PC-3 (cell line): ENCODE results near the gene FAM117B. TPM values are rescaled to one million over a fixed set of nuclear protein-coding genes. Genes with fewer than 3 reads are reported as not detected.

Experiments used
- ATAC-seq: fragments of 200-7000 bp; cut with Tn5 transposase; 2 replicates; pipeline ENCODE4 v1.9.1; 2020; ENCODE audit warnings: mild to moderate bottlenecking, moderate library complexity
- BruUV-seq: library from RNA; stranded (reverse); fragments of 400-500 nt; replicated peaks from 2 replicates; lab custom pipeline; 2021; lab: Mats Ljungman, UMichigan
- CTCF ChIA-PET: fragments of 300-600 bp; sonication (Branson Sonifier 250); formaldehyde crosslinking; loops from one replicate; lab custom pipeline; 2022; ENCODE audit warnings: antibody characterized with exemption; lab: Charles Lee
- POLR2A ChIA-PET: fragments of 300-600 bp; sonication (Branson Sonifier 250); formaldehyde crosslinking; loops from one replicate; lab custom pipeline; 2022; ENCODE audit warnings: antibody characterized with exemption; ENCODE audit not compliant: unreplicated experiment; lab: Charles Lee
- DNase-seq: peaks from one replicate; pipeline ENCODE4 v3.0.0-alpha.2; 2015
- H2AFZ ChIP-seq: fragments of 300-600 bp; sonication (generic); 2 replicates; pipeline ENCODE4 v1.6.0; 2016; ENCODE audit warnings: antibody characterized with exemption, low read length
- H3F3A ChIP-seq: fragments of 300-600 bp; sonication (generic); one replicate; pipeline ENCODE4 v1.6.0; 2017; ENCODE audit warnings: antibody characterized with exemption, low read length, control low read depth, mild to moderate bottlenecking; ENCODE audit not compliant: unreplicated experiment
- H3K27ac ChIP-seq: fragments of 300-600 bp; sonication (generic); 2 replicates; pipeline ENCODE4 v1.5.1; 2016; ENCODE audit warnings: mild to moderate bottlenecking, low read length
- H3K27me3 ChIP-seq: fragments of 300-600 bp; sonication (generic); 2 replicates; pipeline ENCODE4 v1.6.1; 2016; ENCODE audit warnings: low read length, mixed read lengths
- H3K36me3 ChIP-seq: fragments of 300-600 bp; sonication (generic); 2 replicates; pipeline ENCODE4 v1.6.1; 2016; ENCODE audit warnings: low read depth, mixed run types, low read length, mixed read lengths
- H3K4me1 ChIP-seq: fragments of 300-600 bp; sonication (generic); 2 replicates; pipeline ENCODE4 v1.5.1; 2016; ENCODE audit warnings: low read length; ENCODE audit not compliant: insufficient read depth
- H3K4me2 ChIP-seq: fragments of 300-600 bp; sonication (generic); 2 replicates; pipeline ENCODE4 v1.6.0; 2016; ENCODE audit warnings: low read length
- H3K4me3 ChIP-seq: fragments of 300-600 bp; sonication (generic); 2 replicates; pipeline ENCODE4 v1.5.1; 2016; ENCODE audit warnings: mild to moderate bottlenecking, low read length, mixed read lengths
- H3K79me2 ChIP-seq: fragments of 300-600 bp; sonication (generic); 2 replicates; pipeline ENCODE4 v1.6.1; 2017; ENCODE audit warnings: low read length, mixed read lengths
- H3K9ac ChIP-seq: fragments of 300-600 bp; sonication (generic); 2 replicates; pipeline ENCODE4 v1.6.0; 2016; ENCODE audit warnings: mild to moderate bottlenecking, low read length
- H3K9me2 ChIP-seq: fragments of 300-600 bp; sonication (generic); replicated peaks from 2 replicates; pipeline ENCODE4 v1.6.1; 2016; ENCODE audit warnings: mixed run types, low read length, mixed read lengths
- H3K9me3 ChIP-seq: fragments of 300-600 bp; sonication (generic); 2 replicates; pipeline ENCODE4 v1.6.1; 2016; ENCODE audit warnings: low read length, mixed read lengths
- H4K20me1 ChIP-seq: fragments of 300-600 bp; sonication (generic); 2 replicates; pipeline ENCODE4 v1.6.1; 2016; ENCODE audit warnings: low read length, mixed read lengths
- EZH2 ChIP-seq: fragments of 300-600 bp; sonication (generic); IDR thresholded peaks from one replicate; pipeline ENCODE4 v1.6.1; 2017; ENCODE audit warnings: antibody characterized with exemption, mild to moderate bottlenecking, low read length; ENCODE audit not compliant: unreplicated experiment
- EZH2phosphoT487 ChIP-seq: fragments of 300-600 bp; sonication (generic); IDR thresholded peaks from 2 replicates; pipeline ENCODE4 v1.6.1; 2018; ENCODE audit warnings: mild to moderate bottlenecking, antibody characterized with exemption, low read length, borderline replicate concordance
- intact Hi-C: fragments of 100-400 bp; cut with micrococcal nuclease; formaldehyde crosslinking; loops from 2 replicates; pipeline ENCODE4 v1.9.0; 2023
- total RNA-seq: library from RNA; depleted of rRNA; stranded (reverse); fragments of >200 nt; gene quantifications from 2 replicates; pipeline ENCODE4 v1.2.3, GENCODE V29; 2014
- TF ChIP-seq, protein P1 (sequence below): fragments of 300-600 bp; sonication (generic); conservative IDR thresholded peaks from 2 replicates; pipeline ENCODE4 v1.5.1; 2017; ENCODE audit warnings: antibody characterized with exemption, low read depth, mild to moderate bottlenecking, low read length

The FAM117B gene
- total RNA-seq, 1 experiment from 2014 or later = 2.2 TPM

DNA sequence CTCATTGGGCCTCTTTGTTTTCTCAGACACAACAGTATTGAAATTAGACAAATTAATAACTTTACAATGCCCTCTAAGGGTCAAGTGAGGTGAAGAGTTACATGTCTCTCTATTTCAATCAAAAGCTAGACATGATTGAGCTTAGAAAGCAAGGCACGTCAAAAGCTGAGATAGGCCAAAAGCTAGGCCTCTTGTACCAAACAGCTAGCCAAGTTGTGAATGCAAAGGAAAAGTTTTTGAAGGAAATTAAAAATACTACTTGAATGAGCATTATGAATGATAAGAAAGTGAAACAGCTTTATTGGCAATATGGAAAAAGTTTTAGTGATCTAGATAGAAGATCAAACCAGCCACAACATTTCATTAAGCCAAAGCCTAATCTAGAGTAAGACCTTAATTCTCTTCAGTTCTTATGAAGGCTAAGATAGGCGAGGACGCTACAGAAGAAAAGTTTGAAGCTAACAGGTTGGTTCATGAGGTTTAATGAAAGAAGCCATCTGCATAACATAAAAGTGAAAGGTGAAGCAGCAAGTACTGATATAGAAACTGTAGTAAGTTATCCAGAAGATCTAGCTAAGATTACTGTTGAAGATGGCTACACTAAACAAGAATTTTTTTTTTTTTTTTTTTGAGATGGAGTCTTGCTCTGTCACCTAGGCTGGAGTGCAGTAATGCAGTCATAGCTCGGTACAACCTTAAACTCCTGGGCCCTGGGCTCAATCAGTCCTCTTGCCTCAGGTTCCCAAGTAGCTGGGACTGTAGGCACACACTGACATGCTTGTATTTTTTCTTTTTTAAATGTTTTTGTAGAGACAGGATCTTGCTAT, 65.5 kb downstream of the FAM117B start:
- DNase-seq (no peak), ATAC-seq (no peak)
- H3K4me3 ChIP-seq = no peak overlapping the region
- H3K4me1 ChIP-seq = no peaks in the 10 kb centered on the region
- H4K20me1 ChIP-seq = no peaks in the 10 kb centered on the region
- H3K4me2 ChIP-seq = no peak overlapping the region
- no peaks in the 10 kb centered on the region for H3K36me3 ChIP-seq
- no peaks in the 10 kb centered on the region for H3K27me3 ChIP-seq
- TF ChIP-seq, protein P1, sequence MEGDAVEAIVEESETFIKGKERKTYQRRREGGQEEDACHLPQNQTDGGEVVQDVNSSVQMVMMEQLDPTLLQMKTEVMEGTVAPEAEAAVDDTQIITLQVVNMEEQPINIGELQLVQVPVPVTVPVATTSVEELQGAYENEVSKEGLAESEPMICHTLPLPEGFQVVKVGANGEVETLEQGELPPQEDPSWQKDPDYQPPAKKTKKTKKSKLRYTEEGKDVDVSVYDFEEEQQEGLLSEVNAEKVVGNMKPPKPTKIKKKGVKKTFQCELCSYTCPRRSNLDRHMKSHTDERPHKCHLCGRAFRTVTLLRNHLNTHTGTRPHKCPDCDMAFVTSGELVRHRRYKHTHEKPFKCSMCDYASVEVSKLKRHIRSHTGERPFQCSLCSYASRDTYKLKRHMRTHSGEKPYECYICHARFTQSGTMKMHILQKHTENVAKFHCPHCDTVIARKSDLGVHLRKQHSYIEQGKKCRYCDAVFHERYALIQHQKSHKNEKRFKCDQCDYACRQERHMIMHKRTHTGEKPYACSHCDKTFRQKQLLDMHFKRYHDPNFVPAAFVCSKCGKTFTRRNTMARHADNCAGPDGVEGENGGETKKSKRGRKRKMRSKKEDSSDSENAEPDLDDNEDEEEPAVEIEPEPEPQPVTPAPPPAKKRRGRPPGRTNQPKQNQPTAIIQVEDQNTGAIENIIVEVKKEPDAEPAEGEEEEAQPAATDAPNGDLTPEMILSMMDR = no peak
- TF ChIP-seq EZH2 (no peak), EZH2phosphoT487 (no peak)
- no peak overlapping the region for H2AFZ ChIP-seq
- no peaks in the 10 kb centered on the region for H3K9me2 ChIP-seq
- intact Hi-C loops = no loop called here
- H3F3A ChIP-seq = no peaks in the 10 kb centered on the region
- no peaks in the 10 kb centered on the region for H3K9me3 ChIP-seq
- ChIA-PET CTCF (no interaction called here), POLR2A (no interaction called here)
- no TSS peak for BruUV-seq
- H3K9ac ChIP-seq = no peak overlapping the region
- H3K79me2 ChIP-seq = no peaks in the 10 kb centered on the region
- H3K27ac ChIP-seq = no peak overlapping the region

DNA sequence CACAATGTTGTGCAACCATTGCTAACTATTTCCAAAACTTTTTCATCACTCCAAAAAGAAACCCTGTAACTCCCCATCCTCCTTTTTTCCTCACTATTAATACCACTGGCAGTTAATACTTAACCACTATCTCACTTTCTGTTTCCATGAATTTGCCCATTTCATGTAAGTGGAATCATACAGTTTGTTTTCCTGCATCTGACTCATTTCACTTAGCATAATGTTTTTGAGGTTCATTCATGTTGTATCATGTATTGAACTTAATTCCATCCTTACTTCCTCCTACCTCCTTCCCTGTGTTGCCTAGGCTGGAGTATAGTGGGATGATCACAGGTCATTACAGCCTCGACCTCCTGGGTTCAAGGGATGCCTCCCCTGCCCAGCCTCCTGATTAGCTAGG, 68.3 kb downstream of the FAM117B start:
- intact Hi-C loops = no loop called here
- H2AFZ ChIP-seq = no peak overlapping the region
- no peaks in the 10 kb centered on the region for H4K20me1 ChIP-seq
- BruUV-seq = no TSS peak
- no peaks in the 10 kb centered on the region for H3K79me2 ChIP-seq
- POLR2A ChIA-PET = no interaction called here
- H3K27ac ChIP-seq = no peak overlapping the region
- H3K4me3 ChIP-seq = no peak overlapping the region
- no peak overlapping the region for H3K4me2 ChIP-seq
- ATAC-seq (no peak), DNase-seq (no peak)
- H3K9me3 ChIP-seq = no peaks in the 10 kb centered on the region
- H3F3A ChIP-seq = no peaks in the 10 kb centered on the region
- no peaks in the 10 kb centered on the region for H3K9me2 ChIP-seq
- H3K4me1 ChIP-seq = no peaks in the 10 kb centered on the region
- H3K36me3 ChIP-seq = no peaks in the 10 kb centered on the region
- CTCF ChIA-PET = no interaction called here
- H3K9ac ChIP-seq = no peak overlapping the region
- no peaks in the 10 kb centered on the region for H3K27me3 ChIP-seq
- no peak for TF ChIP-seq EZH2
- TF ChIP-seq, protein P1 = no peak
- no peak for TF ChIP-seq EZH2phosphoT487

DNA sequence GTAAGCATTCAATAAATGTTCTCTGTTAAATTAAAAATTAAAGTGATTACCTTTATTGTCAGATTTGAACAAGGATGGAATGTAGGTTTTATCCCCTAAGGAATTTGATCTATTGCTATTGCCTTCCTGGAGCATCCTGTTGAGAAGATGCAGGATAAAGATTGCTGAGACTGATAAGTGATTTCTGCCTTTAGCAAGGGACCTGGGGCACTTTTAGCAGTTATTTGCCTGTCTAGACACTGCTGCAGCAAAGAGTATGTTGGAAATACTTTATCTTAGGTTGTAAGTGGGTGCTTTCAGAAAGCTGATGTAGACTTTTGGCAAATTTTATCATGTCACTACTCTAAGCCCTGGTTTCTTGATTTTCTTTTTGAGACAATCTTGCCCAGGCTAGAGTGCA, 69.5 kb downstream of the FAM117B start:
- H3K9me2 ChIP-seq = no peaks in the 10 kb centered on the region
- intact Hi-C loops = no loop called here
- no peak overlapping the region for H3K4me3 ChIP-seq
- H3K9me3 ChIP-seq = no peaks in the 10 kb centered on the region
- H3K27ac ChIP-seq = no peak overlapping the region
- H3K9ac ChIP-seq = no peak overlapping the region
- no peaks in the 10 kb centered on the region for H3F3A ChIP-seq
- POLR2A ChIA-PET = no interaction called here
- CTCF ChIA-PET = no interaction called here
- TF ChIP-seq, protein P1 = no peak
- no peak for TF ChIP-seq EZH2phosphoT487
- no peak for TF ChIP-seq EZH2
- H3K4me1 ChIP-seq = no peaks in the 10 kb centered on the region
- DNase-seq (no peak), ATAC-seq (no peak)
- no peaks in the 10 kb centered on the region for H3K36me3 ChIP-seq
- no peak overlapping the region for H3K4me2 ChIP-seq
- H4K20me1 ChIP-seq = no peaks in the 10 kb centered on the region
- H3K27me3 ChIP-seq = no peaks in the 10 kb centered on the region
- no peak overlapping the region for H2AFZ ChIP-seq
- H3K79me2 ChIP-seq = no peaks in the 10 kb centered on the region
- BruUV-seq = no TSS peak
